HCT116 (cell line): ENCODE data around the gene EHBP1. TPM values are rescaled to one million over a fixed set of nuclear protein-coding genes. Genes with fewer than 3 reads are reported as not detected.

ENCODE experiments used
- ATAC-seq: fragments of 200-7000 bp; cut with Tn5 transposase; 2 replicates; pipeline ENCODE4 v1.9.1; 2020; ENCODE audit warnings: mild to moderate bottlenecking, moderate library complexity
- BruUV-seq: library from RNA; stranded (reverse); fragments of 400-500 nt; replicated peaks from 2 replicates; lab custom pipeline; 2021; lab: Mats Ljungman, UMichigan
- CTCF ChIA-PET: fragments of 300-600 bp; sonication (Branson Sonifier 250); formaldehyde crosslinking; loops from one replicate; lab custom pipeline; 2021; ENCODE audit warnings: antibody characterized with exemption; lab: Charles Lee
- POLR2A ChIA-PET: fragments of 300-600, 350-600 bp; sonication (Branson Sonifier 250); formaldehyde crosslinking; loops from one replicate; lab custom pipeline; 2021; ENCODE audit warnings: antibody characterized with exemption; lab: Charles Lee
- RAD21 ChIA-PET, 2 experiments: fragments of 300-600 bp; sonication (Branson Sonifier 250); formaldehyde crosslinking; loops; one replicate each; lab custom pipeline; 2023; ENCODE audit warnings: low total read pairs in 2 of 2; ENCODE audit not compliant: uncharacterized antibody in 2 of 2, unreplicated experiment in 2 of 2, low non-redundant PET in 1 of 2; lab: Charles Lee
- DNase-seq: peaks from one replicate; pipeline ENCODE4 v3.0.0-alpha.2; 2010; ENCODE audit warnings: low read depth, low spot score
- H2AFZ ChIP-seq: fragments of 200-600 bp; shearing (Covaris generic), sonication (generic); 2 replicates; pipeline ENCODE4 v1.6.1; 2017; ENCODE audit warnings: low read depth, mixed run types, mixed read lengths, antibody characterized with exemption, low read length; ENCODE audit not compliant: poor library complexity, severe bottlenecking
- H3K27ac ChIP-seq: 2 replicates; pipeline ENCODE4 v1.5.1; 2012; ENCODE audit warnings: low read depth, low read length
- H3K27me3 ChIP-seq: fragments of 200-600 bp; sonication (generic); 2 replicates; pipeline ENCODE4 v1.6.1; 2016; ENCODE audit warnings: mixed run types, low read length, mixed read lengths; ENCODE audit not compliant: insufficient read depth
- H3K36me3 ChIP-seq, 2 experiments: fragments of 200-500 bp in 1 of 2; fragments of 200-600 bp in 1 of 2; sonication (Bioruptor generic) in 1 of 2; sonication (generic) in 1 of 2; 2 replicates each; pipeline versions ENCODE4 v1.5.1 to v1.6.1; 2014 to 2016; ENCODE audit warnings: low read length in 2 of 2, inconsistent platforms in 1 of 2, mixed read lengths in 1 of 2, mixed run types in 1 of 2; ENCODE audit not compliant: insufficient read depth in 2 of 2, control insufficient read depth in 1 of 2
- H3K4me1 ChIP-seq, 2 experiments: fragments of 200-600 bp in 1 of 2; sonication (generic) in 1 of 2; 2 replicates each; pipeline versions ENCODE4 v1.5.1 to v1.6.1; 2012 to 2017; ENCODE audit warnings: low read length in 2 of 2, inconsistent platforms in 1 of 2, mild to moderate bottlenecking in 1 of 2, mixed read lengths in 1 of 2, mixed run types in 1 of 2, moderate library complexity in 1 of 2; ENCODE audit not compliant: insufficient read depth in 2 of 2, control insufficient read depth in 1 of 2
- H3K4me2 ChIP-seq: fragments of 200-600 bp; sonication (generic); 2 replicates; pipeline ENCODE4 v1.6.1; 2017; ENCODE audit warnings: mixed run types, low read length, mixed read lengths
- H3K4me3 ChIP-seq, 2 experiments: fragments of 200-600 bp in 1 of 2; sonication (generic) in 1 of 2; replicated peaks in 1 of 2; 2 replicates each; pipeline ENCODE4 v1.5.1; 2011 to 2016; ENCODE audit warnings: low read length in 2 of 2, control low read depth in 1 of 2, low read depth in 1 of 2, mild to moderate bottlenecking in 1 of 2, mixed read lengths in 1 of 2, mixed run types in 1 of 2
- H3K79me2 ChIP-seq: fragments of 200-600 bp; sonication (generic); 2 replicates; pipeline ENCODE4 v1.6.1; 2017; ENCODE audit warnings: mild to moderate bottlenecking, mixed run types, low read length, moderate library complexity, mixed read lengths; ENCODE audit not compliant: insufficient read depth
- H3K9ac ChIP-seq: fragments of 200-600 bp; sonication (generic); 2 replicates; pipeline ENCODE4 v1.6.1; 2016; ENCODE audit warnings: low read length, mixed read lengths
- H3K9me2 ChIP-seq: fragments of 200-600 bp; sonication (generic), shearing (Covaris generic); 2 replicates; pipeline ENCODE4 v1.6.1; 2017; ENCODE audit warnings: mixed run types, mild to moderate bottlenecking, moderate library complexity; ENCODE audit not compliant: insufficient read depth
- H3K9me3 ChIP-seq, 2 experiments: fragments of 200-500 bp in 1 of 2; fragments of 200-600 bp in 1 of 2; sonication (Bioruptor generic) in 1 of 2; sonication (generic) in 1 of 2; 2 replicates each; pipeline ENCODE4 v1.6.1; 2014 to 2017; ENCODE audit warnings: low read length in 2 of 2, mixed read lengths in 2 of 2, inconsistent platforms in 1 of 2, low read depth in 1 of 2, mild to moderate bottlenecking in 1 of 2, mixed run types in 1 of 2, moderate library complexity in 1 of 2; ENCODE audit not compliant: control insufficient read depth in 1 of 2, insufficient read depth in 1 of 2
- H4K20me1 ChIP-seq: fragments of 200-600 bp; sonication (generic), shearing (Covaris generic); 2 replicates; pipeline ENCODE4 v1.6.1; 2017; ENCODE audit warnings: mixed run types, mild to moderate bottlenecking, moderate library complexity; ENCODE audit not compliant: insufficient read depth
- CBX3 ChIP-seq: IDR thresholded peaks from 2 replicates; pipeline ENCODE4 v1.6.1; 2012; ENCODE audit warnings: low read depth
- CEBPB ChIP-seq: IDR thresholded peaks from 2 replicates; pipeline ENCODE4 v1.6.1; 2012; ENCODE audit warnings: low read depth
- ELF1 ChIP-seq: IDR thresholded peaks from 2 replicates; pipeline ENCODE4 v1.6.1; 2012; ENCODE audit warnings: low read depth, borderline replicate concordance
- EZH2phosphoT487 ChIP-seq: fragments of 200-600 bp; IDR thresholded peaks from 2 replicates; pipeline ENCODE4 v1.6.1; 2018; ENCODE audit warnings: antibody characterized with exemption, borderline replicate concordance
- FOSL1 ChIP-seq: IDR thresholded peaks from 2 replicates; pipeline ENCODE4 v1.6.1; 2012; ENCODE audit warnings: low read depth
- POLR2AphosphoS5 ChIP-seq: IDR thresholded peaks from 2 replicates; pipeline ENCODE4 v1.6.1; 2011; ENCODE audit warnings: mild to moderate bottlenecking, low read depth, low read length, moderate library complexity
- SP1 ChIP-seq: IDR thresholded peaks from 2 replicates; pipeline ENCODE4 v1.6.1; 2012; ENCODE audit warnings: low read depth
- SRF ChIP-seq: IDR thresholded peaks from 2 replicates; pipeline ENCODE4 v1.6.1; 2012; ENCODE audit warnings: low read depth
- YY1 ChIP-seq: IDR thresholded peaks from 2 replicates; pipeline ENCODE4 v1.6.1; 2011; ENCODE audit warnings: low read length, low read depth, moderate library complexity, mild to moderate bottlenecking; ENCODE audit not compliant: insufficient replicate concordance; ENCODE audit errors: extremely low read depth
- intact Hi-C: fragments of 100-400 bp; cut with micrococcal nuclease; formaldehyde crosslinking; loops from 2 replicates; pipeline ENCODE4 v1.10.0; 2022
- total RNA-seq: library from RNA; stranded (reverse); gene quantifications from one replicate; pipeline ENCODE4 v1.2.1, GENCODE V29; 2021; ENCODE audit not compliant: unreplicated experiment
- TF ChIP-seq, protein P1 (sequence below): IDR thresholded peaks from 2 replicates; pipeline ENCODE4 v1.6.1; 2012; ENCODE audit warnings: low read depth
- TF ChIP-seq, protein P2 (sequence below): IDR thresholded peaks from 2 replicates; pipeline ENCODE4 v1.6.1; 2012
- TF ChIP-seq, protein P3 (sequence below), 3 experiments: fragments of 200-600 bp in 1 of 3; sonication (generic) in 1 of 3; IDR thresholded peaks in 2 of 3; conservative IDR thresholded peaks in 1 of 3; 2 replicates each; pipeline ENCODE4 v1.5.1; 2012 to 2017; ENCODE audit warnings: low read depth in 2 of 3, low read length in 2 of 3, antibody characterized with exemption in 1 of 3, borderline replicate concordance in 1 of 3, control low read depth in 1 of 3, mild to moderate bottlenecking in 1 of 3, mixed read lengths in 1 of 3, mixed run types in 1 of 3, moderate library complexity in 1 of 3; ENCODE audit not compliant: insufficient read depth in 1 of 3

The EHBP1 gene
- total RNA-seq, 1 experiment from 2014 or later: 89.9 TPM

DNA sequence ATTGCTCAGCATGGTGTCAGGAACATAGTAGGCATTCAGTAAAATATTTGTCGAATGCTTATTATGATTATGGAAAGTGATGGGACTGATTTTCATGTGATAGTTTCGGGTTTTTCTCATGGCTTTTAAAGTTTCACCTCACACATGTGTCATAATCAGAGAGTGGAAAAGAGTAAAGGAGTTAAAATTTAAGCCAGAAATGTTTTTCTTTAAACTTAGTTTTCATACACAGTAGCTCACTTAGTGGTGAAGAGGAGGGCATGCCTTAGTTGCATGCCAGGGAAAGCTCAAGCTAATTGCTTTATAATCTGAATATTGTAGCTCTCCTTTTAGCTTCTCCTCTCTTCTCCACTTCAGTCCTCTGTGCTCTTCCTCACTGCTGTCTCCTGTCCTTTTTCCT is 38.0 kb downstream of the EHBP1 start:
- DNase-seq (no peak), ATAC-seq (no peak)
- H3K27ac ChIP-seq: no peak overlapping the region
- H3K79me2 ChIP-seq: peaks cover 100% of the 10 kb centered on the region
- H3K4me3 ChIP-seq: no peak overlapping the region
- ChIA-PET RAD21 (no interaction called here), CTCF (no interaction called here), POLR2A (interaction anchor here (1.0 kb wide), 1 partner anchor 165 kb away, joined by 3 read pairs; no protein-coding TSS in a partner anchor)
- H3K4me1 ChIP-seq: peaks cover 20 to 23% of the 10 kb centered on the region in 2 experiments
- TF ChIP-seq CBX3: no peak
- no peak for TF ChIP-seq SRF
- no peak for TF ChIP-seq POLR2AphosphoS5
- TF ChIP-seq, protein P1, sequence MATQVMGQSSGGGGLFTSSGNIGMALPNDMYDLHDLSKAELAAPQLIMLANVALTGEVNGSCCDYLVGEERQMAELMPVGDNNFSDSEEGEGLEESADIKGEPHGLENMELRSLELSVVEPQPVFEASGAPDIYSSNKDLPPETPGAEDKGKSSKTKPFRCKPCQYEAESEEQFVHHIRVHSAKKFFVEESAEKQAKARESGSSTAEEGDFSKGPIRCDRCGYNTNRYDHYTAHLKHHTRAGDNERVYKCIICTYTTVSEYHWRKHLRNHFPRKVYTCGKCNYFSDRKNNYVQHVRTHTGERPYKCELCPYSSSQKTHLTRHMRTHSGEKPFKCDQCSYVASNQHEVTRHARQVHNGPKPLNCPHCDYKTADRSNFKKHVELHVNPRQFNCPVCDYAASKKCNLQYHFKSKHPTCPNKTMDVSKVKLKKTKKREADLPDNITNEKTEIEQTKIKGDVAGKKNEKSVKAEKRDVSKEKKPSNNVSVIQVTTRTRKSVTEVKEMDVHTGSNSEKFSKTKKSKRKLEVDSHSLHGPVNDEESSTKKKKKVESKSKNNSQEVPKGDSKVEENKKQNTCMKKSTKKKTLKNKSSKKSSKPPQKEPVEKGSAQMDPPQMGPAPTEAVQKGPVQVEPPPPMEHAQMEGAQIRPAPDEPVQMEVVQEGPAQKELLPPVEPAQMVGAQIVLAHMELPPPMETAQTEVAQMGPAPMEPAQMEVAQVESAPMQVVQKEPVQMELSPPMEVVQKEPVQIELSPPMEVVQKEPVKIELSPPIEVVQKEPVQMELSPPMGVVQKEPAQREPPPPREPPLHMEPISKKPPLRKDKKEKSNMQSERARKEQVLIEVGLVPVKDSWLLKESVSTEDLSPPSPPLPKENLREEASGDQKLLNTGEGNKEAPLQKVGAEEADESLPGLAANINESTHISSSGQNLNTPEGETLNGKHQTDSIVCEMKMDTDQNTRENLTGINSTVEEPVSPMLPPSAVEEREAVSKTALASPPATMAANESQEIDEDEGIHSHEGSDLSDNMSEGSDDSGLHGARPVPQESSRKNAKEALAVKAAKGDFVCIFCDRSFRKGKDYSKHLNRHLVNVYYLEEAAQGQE: no peak
- TF ChIP-seq FOSL1: no peak
- no peak for TF ChIP-seq EZH2phosphoT487
- TF ChIP-seq SP1: no peak
- TF ChIP-seq YY1: no peak
- TF ChIP-seq, protein P2, sequence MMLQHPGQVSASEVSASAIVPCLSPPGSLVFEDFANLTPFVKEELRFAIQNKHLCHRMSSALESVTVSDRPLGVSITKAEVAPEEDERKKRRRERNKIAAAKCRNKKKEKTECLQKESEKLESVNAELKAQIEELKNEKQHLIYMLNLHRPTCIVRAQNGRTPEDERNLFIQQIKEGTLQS: no peak
- no peak for TF ChIP-seq CEBPB
- TF ChIP-seq, protein P3, sequence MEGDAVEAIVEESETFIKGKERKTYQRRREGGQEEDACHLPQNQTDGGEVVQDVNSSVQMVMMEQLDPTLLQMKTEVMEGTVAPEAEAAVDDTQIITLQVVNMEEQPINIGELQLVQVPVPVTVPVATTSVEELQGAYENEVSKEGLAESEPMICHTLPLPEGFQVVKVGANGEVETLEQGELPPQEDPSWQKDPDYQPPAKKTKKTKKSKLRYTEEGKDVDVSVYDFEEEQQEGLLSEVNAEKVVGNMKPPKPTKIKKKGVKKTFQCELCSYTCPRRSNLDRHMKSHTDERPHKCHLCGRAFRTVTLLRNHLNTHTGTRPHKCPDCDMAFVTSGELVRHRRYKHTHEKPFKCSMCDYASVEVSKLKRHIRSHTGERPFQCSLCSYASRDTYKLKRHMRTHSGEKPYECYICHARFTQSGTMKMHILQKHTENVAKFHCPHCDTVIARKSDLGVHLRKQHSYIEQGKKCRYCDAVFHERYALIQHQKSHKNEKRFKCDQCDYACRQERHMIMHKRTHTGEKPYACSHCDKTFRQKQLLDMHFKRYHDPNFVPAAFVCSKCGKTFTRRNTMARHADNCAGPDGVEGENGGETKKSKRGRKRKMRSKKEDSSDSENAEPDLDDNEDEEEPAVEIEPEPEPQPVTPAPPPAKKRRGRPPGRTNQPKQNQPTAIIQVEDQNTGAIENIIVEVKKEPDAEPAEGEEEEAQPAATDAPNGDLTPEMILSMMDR (IDR thresholded peaks at IDR 0.05 in 2 of 3, conservative IDR thresholded peaks at IDR 0.05 in 1 of 3; ENCODE audit: borderline replicate concordance in 1 of 3, insufficient read depth in 1 of 3, low read depth in 2 of 3, low read length in 2 of 3): no peak
- no peak for TF ChIP-seq ELF1
- no peaks in the 10 kb centered on the region for H3K9me3 ChIP-seq
- H2AFZ ChIP-seq: no peak overlapping the region
- no peaks in the 10 kb centered on the region for H3K9me2 ChIP-seq
- no peak overlapping the region for H3K9ac ChIP-seq
- intact Hi-C loops: no loop called here
- BruUV-seq: no TSS peak
- no peaks in the 10 kb centered on the region for H3K27me3 ChIP-seq
- H4K20me1 ChIP-seq: peaks cover 8% of the 10 kb centered on the region
- H3K36me3 ChIP-seq: no peaks in the 10 kb centered on the region
- no peak overlapping the region for H3K4me2 ChIP-seq
